Measurements from ENCODE around the gene ZNF280A.

Gene ZNF280A

DNA sequence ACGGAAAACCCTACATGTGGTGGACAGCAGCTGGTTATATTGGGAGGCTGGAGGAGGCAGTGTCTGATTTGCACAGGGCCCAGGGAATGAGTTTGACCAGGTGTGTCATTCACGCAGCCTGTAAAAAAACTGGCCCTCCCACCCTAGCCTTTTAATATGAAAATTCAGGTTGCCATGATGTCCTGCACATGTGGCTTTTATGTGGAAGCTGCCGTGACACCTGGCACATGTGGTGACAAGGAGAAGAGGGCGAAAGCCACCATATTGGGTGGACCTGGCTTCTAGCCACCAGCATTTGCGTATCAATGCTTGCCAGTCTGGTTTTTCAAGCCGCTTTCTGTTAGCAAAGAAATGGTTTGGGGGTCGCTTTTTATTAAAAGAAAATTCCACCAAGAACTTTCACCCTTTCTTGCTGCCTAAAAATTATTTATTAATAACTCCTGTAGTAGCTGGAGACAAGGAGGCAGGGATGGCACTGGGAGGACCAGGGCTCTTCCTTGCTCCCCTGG is 54.9 kb downstream of the ZNF280A start:
- no peak for DNase-seq

DNA sequence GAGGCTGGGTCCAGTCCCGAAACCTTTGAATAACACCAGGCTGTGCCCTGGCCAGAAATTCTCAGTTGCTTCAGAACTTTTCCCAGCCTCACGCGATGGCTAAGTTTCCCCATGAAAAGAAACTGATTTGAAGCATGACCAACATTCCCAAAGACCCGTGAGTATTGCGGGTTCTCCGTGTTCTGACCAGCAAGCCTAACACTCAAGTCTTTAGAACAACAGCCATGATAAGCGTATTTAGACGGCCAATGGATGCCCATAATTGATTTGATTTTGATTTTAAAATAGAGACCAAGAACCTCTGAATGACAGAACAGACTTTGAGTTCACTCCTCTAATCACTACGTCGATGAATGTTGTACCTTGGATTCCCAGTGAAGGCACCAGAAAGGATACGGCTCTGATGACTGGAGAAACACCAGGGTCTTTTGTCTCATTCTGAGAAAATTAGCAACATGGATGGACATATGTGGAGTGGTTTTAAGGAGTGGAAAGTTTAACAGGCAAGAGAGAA is 55.5 kb downstream of the ZNF280A start:
- no peak for DNase-seq

DNA sequence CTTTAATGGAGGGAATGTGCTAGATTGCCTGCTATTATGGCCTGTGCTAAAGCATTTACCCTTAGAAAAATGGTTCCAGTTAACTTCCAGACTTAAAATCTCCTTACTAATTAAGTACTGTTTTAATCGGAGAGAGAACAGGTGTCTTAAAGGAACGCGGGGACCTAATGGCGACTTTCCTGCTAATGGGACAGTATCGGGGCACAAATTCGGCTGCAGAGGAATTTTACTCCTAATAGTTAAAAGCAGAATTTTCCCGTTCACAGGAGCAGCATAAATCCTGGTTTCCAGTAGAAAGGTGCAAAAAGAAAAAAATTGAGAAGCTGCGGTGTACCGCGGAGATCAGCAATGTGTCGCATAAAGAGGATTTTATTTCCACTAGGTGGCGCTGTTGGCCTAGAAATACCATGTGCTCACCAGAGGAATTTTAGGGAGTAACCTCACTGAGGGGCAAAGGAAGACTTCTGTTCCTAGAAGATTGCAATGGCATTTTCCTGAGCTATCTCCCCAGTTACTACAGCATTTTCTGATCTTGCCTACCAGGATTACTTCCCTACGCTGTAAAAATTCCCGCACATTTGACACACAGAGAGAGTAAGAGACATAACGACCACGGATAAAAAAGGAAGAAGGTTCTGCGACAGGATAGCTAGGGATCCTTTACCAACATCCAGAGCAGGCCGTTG is 56.1 kb downstream of the ZNF280A start:
- peak; percentile 59 for DNase-seq
